GM12878 (cell line): ENCODE results near the gene SNED1. TPM values are rescaled to one million over a fixed set of nuclear protein-coding genes. Genes with fewer than 3 reads are reported as not detected.

Experiments used
- BHLHE40 ChIP-seq, 2 experiments: fragments of 450-650 bp in 1 of 2; IDR thresholded peaks; 2 replicates each; pipeline ENCODE4 v1.6.1; 2011 to 2017; ENCODE audit warnings: low read depth in 2 of 2, borderline replicate concordance in 1 of 2, improper control_type of control experiment in 1 of 2, low read length in 1 of 2, mild to moderate bottlenecking in 1 of 2
- CBX3 ChIP-seq: fragments of 200-600 bp; sonication (generic); IDR thresholded peaks from 2 replicates; pipeline ENCODE4 v1.6.1; 2016; ENCODE audit warnings: low read depth, borderline replicate concordance
- EGR1 ChIP-seq, 2 experiments: IDR thresholded peaks; 1 replicate in 1 of 2; 2 replicates in 1 of 2; pipeline ENCODE4 v1.6.1; 2011 to 2012; ENCODE audit warnings: low read depth in 2 of 2, low read length in 2 of 2, borderline replicate concordance in 1 of 2, mild to moderate bottlenecking in 1 of 2, moderate library complexity in 1 of 2
- FOXK2 ChIP-seq: fragments of 450-650 bp; IDR thresholded peaks from 2 replicates; pipeline ENCODE4 v1.6.1; 2017; ENCODE audit warnings: mild to moderate bottlenecking, moderate library complexity
- GATAD2B ChIP-seq: fragments of 450-650 bp; conservative IDR thresholded peaks from 2 replicates; pipeline ENCODE4 v1.6.1; 2017; ENCODE audit warnings: low read depth, mild to moderate bottlenecking, moderate library complexity
- MYC ChIP-seq: IDR thresholded peaks from 2 replicates; pipeline ENCODE4 v1.6.1; 2011; ENCODE audit warnings: mild to moderate bottlenecking, low read length, moderate library complexity, inconsistent platforms; ENCODE audit not compliant: insufficient read depth, insufficient replicate concordance, insufficient read length, severe bottlenecking
- NFXL1 ChIP-seq: fragments of 450-650 bp; IDR thresholded peaks from 2 replicates; pipeline ENCODE4 v1.6.1; 2017; ENCODE audit warnings: antibody characterized with exemption, mild to moderate bottlenecking, borderline replicate concordance
- POLR2A ChIP-seq: IDR thresholded peaks from 2 replicates; pipeline ENCODE4 v1.6.1; 2011; ENCODE audit warnings: low read depth, mild to moderate bottlenecking, low read length
- SPI1 ChIP-seq: IDR thresholded peaks from 2 replicates; pipeline ENCODE4 v1.6.1; 2011; ENCODE audit warnings: low read depth, mild to moderate bottlenecking, low read length, moderate library complexity, borderline replicate concordance; ENCODE audit not compliant: insufficient read depth
- ZNF207 ChIP-seq: fragments of 450-650 bp; IDR thresholded peaks from 2 replicates; pipeline ENCODE4 v1.6.1; 2014; ENCODE audit warnings: antibody characterized with exemption, mild to moderate bottlenecking, borderline replicate concordance
- ZNF384 ChIP-seq: IDR thresholded peaks from 2 replicates; pipeline ENCODE4 v1.6.1; 2012; ENCODE audit warnings: low read depth, mild to moderate bottlenecking, low read length, improper control_type of control experiment, borderline replicate concordance
- polyA plus RNA-seq, 11 experiments: library from polyadenylated mRNA; depleted of rRNA in 4 of 11; unstranded in 6 of 11; stranded (reverse) in 5 of 11; fragments of >200 nt; fragmentation: Nextera tagmentation in 4 of 11; fragmentation: Illumina TruSeq in 1 of 11; extraction: Ambion mirVana in 4 of 11; extraction: Trizol in 1 of 11; gene quantifications; 1 replicate in 1 of 11; 2 replicates in 10 of 11; pipeline versions ENCODE4 v1.2.1 to v1.2.3, GENCODE V29; 2011 to 2016; ENCODE audit warnings: inconsistent platforms in 2 of 11, missing spikeins in 2 of 11, low read depth in 1 of 11
- total RNA-seq, 4 experiments: library from RNA; depleted of rRNA in 3 of 4; stranded (reverse); fragments of >200 nt in 3 of 4; fragmentation: Illumina TruSeq in 1 of 4; extraction: Trizol in 1 of 4; gene quantifications; 2 replicates each; pipeline versions ENCODE4 v1.2.1 to v1.2.3, GENCODE V29; 2013 to 2021
- TF ChIP-seq, protein P1 (sequence below): fragments of 450-650 bp; IDR thresholded peaks from 2 replicates; pipeline ENCODE4 v1.6.1; 2018; ENCODE audit warnings: mild to moderate bottlenecking, low read depth, moderate library complexity; ENCODE audit not compliant: partially characterized antibody
- TF ChIP-seq, protein P2 (sequence below): fragments of 450-650 bp; IDR thresholded peaks from 2 replicates; pipeline ENCODE4 v1.6.1; 2017; ENCODE audit warnings: antibody characterized with exemption, mild to moderate bottlenecking, moderate library complexity
- TF ChIP-seq, protein P3 (sequence below): fragments of 450-650 bp; IDR thresholded peaks from 2 replicates; pipeline ENCODE4 v1.6.1; 2017; ENCODE audit warnings: mild to moderate bottlenecking, moderate library complexity

SNED1 gene
- total and polyA plus RNA-seq, 10 of the 15 experiments (the other 5 are each of a cell fraction or from before 2014, with no cell fraction given) = 0.05 to 8.4 (median 3.0) TPM

DNA sequence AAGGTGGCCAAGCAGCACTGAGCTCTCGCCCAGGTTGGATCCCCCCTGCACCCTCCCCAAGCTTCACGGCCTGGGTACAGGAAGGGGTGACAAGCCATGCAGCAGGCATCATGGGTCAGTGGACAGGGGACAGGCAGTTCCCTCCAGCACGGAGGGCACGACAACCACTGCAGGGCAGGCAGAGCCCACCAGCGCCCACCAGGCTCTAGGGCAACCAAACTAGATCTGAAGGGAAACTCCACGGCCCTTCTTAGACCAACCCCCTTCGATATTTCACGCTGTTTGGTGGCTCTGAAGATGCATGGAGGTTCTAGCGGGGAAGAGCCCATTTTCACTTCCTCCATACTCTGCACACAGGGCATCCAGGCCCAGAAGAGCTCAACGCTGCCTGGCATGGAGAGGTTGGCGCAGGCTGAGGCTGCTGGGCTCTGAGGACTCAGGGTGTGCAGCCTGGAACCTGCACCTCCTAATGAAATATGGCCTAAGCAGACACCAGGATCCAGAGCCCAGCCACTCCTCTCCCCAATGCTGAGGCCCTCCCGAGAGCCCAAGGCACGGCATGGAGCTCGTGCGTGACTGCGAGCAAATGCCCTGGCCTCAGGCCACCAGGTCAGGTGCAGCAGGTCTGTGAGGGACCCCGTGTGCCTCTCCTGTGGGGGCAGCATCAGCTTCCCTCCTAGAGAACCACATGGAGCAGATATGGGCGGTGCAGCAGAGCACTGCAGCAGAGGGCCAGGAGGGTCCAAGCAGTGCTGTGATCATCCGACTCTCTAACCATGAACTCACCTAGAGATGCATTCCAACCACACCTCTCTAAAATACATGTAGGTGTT lies 112.4 kb downstream of the SNED1 start (continued):
- TF ChIP-seq ZNF207 (no peak), NFXL1 (no peak), CBX3 (no peak), MYC (no peak), POLR2A (peak; percentile 63), GATAD2B (0 out of 2 replicates have a peak, but pooled peaks have one; percentile 44), ZNF384 (no peak), SPI1 (peak; percentile 88), EGR1 (IDR thresholded peaks at IDR 0.05; ENCODE audit: borderline replicate concordance in 1 of 2, low read depth in 2 of 2, low read length in 2 of 2) (no peak), BHLHE40 (IDR thresholded peaks at IDR 0.05; ENCODE audit: borderline replicate concordance in 1 of 2, low read depth in 2 of 2, low read length in 1 of 2) (peak; percentile 26 to 80; a peak in 2 of 4 replicates), FOXK2 (no peak)
- TF ChIP-seq, protein P1, sequence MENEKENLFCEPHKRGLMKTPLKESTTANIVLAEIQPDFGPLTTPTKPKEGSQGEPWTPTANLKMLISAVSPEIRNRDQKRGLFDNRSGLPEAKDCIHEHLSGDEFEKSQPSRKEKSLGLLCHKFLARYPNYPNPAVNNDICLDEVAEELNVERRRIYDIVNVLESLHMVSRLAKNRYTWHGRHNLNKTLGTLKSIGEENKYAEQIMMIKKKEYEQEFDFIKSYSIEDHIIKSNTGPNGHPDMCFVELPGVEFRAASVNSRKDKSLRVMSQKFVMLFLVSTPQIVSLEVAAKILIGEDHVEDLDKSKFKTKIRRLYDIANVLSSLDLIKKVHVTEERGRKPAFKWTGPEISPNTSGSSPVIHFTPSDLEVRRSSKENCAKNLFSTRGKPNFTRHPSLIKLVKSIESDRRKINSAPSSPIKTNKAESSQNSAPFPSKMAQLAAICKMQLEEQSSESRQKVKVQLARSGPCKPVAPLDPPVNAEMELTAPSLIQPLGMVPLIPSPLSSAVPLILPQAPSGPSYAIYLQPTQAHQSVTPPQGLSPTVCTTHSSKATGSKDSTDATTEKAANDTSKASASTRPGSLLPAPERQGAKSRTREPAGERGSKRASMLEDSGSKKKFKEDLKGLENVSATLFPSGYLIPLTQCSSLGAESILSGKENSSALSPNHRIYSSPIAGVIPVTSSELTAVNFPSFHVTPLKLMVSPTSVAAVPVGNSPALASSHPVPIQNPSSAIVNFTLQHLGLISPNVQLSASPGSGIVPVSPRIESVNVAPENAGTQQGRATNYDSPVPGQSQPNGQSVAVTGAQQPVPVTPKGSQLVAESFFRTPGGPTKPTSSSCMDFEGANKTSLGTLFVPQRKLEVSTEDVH = no peak
- TF ChIP-seq, protein P2, sequence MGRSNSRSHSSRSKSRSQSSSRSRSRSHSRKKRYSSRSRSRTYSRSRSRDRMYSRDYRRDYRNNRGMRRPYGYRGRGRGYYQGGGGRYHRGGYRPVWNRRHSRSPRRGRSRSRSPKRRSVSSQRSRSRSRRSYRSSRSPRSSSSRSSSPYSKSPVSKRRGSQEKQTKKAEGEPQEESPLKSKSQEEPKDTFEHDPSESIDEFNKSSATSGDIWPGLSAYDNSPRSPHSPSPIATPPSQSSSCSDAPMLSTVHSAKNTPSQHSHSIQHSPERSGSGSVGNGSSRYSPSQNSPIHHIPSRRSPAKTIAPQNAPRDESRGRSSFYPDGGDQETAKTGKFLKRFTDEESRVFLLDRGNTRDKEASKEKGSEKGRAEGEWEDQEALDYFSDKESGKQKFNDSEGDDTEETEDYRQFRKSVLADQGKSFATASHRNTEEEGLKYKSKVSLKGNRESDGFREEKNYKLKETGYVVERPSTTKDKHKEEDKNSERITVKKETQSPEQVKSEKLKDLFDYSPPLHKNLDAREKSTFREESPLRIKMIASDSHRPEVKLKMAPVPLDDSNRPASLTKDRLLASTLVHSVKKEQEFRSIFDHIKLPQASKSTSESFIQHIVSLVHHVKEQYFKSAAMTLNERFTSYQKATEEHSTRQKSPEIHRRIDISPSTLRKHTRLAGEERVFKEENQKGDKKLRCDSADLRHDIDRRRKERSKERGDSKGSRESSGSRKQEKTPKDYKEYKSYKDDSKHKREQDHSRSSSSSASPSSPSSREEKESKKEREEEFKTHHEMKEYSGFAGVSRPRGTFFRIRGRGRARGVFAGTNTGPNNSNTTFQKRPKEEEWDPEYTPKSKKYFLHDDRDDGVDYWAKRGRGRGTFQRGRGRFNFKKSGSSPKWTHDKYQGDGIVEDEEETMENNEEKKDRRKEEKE = no peak
- TF ChIP-seq, protein P3, sequence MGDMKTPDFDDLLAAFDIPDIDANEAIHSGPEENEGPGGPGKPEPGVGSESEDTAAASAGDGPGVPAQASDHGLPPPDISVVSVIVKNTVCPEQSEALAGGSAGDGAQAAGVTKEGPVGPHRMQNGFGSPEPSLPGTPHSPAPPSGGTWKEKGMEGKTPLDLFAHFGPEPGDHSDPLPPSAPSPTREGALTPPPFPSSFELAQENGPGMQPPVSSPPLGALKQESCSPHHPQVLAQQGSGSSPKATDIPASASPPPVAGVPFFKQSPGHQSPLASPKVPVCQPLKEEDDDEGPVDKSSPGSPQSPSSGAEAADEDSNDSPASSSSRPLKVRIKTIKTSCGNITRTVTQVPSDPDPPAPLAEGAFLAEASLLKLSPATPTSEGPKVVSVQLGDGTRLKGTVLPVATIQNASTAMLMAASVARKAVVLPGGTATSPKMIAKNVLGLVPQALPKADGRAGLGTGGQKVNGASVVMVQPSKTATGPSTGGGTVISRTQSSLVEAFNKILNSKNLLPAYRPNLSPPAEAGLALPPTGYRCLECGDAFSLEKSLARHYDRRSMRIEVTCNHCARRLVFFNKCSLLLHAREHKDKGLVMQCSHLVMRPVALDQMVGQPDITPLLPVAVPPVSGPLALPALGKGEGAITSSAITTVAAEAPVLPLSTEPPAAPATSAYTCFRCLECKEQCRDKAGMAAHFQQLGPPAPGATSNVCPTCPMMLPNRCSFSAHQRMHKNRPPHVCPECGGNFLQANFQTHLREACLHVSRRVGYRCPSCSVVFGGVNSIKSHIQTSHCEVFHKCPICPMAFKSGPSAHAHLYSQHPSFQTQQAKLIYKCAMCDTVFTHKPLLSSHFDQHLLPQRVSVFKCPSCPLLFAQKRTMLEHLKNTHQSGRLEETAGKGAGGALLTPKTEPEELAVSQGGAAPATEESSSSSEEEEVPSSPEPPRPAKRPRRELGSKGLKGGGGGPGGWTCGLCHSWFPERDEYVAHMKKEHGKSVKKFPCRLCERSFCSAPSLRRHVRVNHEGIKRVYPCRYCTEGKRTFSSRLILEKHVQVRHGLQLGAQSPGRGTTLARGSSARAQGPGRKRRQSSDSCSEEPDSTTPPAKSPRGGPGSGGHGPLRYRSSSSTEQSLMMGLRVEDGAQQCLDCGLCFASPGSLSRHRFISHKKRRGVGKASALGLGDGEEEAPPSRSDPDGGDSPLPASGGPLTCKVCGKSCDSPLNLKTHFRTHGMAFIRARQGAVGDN = peak; percentile 61
